A673 (cell line): ENCODE data around the gene RNF223.

Experiments
- CTCF ChIP-seq: fragments of 300-800, 200-600 bp; sonication (generic); conservative IDR thresholded peaks from 2 replicates; pipeline ENCODE4 v1.5.1; 2017; ENCODE audit warnings: low read depth, mild to moderate bottlenecking, antibody characterized with exemption, low read length, moderate library complexity, mixed read lengths
- EZH2 ChIP-seq: fragments of 200-600 bp; sonication (generic); IDR thresholded peaks from 2 replicates; pipeline ENCODE4 v1.6.1; 2017; ENCODE audit warnings: borderline replicate concordance, low read depth, mild to moderate bottlenecking, mixed read lengths, antibody characterized with exemption, low read length; ENCODE audit not compliant: poor library complexity, severe bottlenecking

GRCh38 chr1:1069711-1070676, 4.1 kb downstream of the RNF223 start:
- TF ChIP-seq CTCF (no peak), EZH2 (no peak)
